ENCODE measurements around the gene ATP5ME.

Gene ATP5ME

DNA sequence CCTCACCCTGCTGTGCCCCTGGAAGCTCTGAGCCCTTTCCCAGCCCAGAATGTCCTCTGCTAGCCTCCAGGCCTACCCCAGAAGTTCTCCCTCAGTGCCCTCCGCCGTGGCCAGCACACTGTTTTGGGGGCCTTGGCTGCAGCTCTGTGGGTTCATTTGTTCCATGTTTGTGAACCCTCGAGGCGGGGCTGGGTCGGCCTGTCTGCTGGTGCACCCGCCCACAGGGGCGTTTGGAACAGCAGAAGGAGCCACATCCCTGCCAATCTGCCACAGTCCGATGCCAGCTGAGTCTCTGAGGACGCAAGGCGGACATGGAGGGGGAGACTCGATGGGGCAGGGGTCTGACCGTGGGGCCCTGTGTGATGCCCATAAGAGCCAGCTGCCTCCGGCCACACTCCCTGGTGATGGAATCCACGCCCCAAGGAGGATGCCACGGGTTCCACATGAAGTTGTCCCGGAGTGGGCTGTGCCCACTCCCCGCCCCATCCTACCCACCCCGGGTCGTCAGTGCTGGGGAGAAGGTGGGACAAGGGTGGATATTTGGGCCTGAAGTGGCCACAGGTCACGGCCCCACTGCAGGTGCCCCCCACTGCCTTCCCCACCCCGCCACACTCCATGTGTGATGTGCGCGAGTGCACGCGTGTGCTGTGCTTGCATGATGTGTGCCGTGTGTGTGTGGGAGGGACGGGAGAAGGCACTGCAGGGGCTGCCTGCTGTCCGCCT is 7.1 kb downstream of the ATP5ME start:
- no peak for DNase-seq

DNA sequence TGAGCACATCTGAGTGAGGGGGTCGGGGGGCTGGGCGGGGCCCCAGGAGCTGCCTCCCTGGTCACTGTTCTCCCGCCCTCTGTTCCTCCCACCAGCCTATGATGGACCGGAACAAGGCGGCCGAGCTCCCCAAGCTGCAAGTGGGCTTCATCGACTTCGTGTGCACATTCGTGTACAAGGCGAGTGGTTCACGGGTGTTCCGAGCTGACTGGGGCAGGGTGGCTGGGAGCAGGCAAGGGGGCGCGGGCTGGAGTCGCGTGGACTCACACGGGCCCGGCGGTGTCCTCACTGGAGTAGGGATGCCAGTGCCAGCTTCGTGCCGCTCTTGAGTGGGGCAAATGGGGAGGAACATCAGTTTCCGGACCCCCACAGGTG is 7.7 kb downstream of the ATP5ME start:
- DNase-seq, result no peak

DNA sequence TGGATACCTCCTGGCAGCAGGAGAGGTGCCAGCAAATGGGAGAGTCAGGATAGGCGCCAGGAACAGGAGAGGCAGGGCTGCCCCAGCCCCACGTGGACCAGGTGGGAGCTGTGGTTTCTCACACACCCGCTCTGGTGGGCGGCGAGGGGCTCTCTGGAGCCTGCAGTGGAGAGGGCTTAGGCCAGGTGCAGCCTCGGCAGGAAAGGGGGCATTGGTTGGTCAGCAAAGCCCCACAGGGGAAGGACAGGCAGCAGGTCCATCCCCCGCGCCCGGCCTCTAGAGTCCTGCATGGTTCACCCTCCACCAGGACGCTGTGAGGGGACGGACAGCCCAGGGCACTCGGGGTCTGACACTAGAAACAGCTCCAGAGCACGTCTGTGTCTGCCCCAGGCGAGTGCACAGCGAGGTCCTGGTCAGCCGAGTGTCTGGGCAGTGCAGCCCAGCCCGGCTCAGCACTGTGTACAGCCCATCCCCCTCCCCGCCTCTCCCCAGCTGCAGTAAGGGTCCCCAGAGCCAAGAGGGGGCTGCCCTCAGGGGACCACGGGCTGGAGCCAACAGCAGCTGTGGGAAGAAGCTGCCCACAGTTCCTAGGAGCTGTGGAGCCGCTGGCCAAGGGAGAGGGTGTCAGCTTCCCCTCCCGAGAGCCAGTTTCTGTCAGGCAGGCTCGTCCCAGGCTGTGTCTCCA is 8.2 kb downstream of the ATP5ME start:
- DNase-seq, result no peak

DNA sequence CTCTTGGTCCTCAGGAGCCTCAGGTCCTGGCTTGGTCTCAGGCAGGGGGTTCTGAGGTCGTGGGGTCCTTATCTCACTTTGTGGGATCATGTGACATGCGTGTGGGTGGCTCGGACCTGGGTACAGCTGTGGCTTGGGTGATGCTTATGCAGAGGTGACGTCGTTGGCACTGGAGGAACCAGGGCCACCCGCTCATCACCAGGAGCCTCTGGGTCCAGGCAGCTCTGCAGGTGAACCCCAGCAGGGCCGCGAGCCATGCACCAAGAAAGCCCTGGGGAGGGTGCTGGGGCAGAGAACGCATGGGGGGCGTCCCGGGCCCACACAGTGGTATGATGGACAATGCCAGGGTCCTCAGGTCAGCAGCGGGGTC is 8.7 kb downstream of the ATP5ME start:
- no peak for DNase-seq

DNA sequence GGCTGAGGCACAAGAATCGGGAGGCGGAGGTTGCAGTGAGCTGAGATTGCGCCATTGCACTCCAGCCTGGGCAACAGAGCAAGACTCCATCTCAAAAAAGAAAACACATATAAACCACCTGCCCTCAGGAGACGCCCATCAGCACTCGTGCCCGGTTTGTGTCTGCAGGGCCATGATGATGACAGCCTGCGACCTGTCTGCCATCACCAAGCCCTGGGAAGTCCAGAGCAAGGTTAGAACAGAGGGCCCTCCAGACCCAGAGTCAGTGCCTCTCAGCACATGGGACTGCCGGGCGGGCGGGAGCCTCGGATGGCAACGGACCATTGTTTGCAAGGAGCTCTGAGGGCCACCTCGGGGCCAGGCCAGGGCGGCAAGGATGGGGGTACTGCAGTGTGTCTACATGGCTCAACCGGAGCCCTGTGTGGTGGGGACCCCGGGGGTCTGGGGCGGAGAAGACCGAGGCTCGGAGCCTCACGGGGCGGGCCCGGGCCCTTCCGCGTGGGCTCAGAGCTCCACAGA is 9.3 kb downstream of the ATP5ME start:
- no peak for DNase-seq

DNA sequence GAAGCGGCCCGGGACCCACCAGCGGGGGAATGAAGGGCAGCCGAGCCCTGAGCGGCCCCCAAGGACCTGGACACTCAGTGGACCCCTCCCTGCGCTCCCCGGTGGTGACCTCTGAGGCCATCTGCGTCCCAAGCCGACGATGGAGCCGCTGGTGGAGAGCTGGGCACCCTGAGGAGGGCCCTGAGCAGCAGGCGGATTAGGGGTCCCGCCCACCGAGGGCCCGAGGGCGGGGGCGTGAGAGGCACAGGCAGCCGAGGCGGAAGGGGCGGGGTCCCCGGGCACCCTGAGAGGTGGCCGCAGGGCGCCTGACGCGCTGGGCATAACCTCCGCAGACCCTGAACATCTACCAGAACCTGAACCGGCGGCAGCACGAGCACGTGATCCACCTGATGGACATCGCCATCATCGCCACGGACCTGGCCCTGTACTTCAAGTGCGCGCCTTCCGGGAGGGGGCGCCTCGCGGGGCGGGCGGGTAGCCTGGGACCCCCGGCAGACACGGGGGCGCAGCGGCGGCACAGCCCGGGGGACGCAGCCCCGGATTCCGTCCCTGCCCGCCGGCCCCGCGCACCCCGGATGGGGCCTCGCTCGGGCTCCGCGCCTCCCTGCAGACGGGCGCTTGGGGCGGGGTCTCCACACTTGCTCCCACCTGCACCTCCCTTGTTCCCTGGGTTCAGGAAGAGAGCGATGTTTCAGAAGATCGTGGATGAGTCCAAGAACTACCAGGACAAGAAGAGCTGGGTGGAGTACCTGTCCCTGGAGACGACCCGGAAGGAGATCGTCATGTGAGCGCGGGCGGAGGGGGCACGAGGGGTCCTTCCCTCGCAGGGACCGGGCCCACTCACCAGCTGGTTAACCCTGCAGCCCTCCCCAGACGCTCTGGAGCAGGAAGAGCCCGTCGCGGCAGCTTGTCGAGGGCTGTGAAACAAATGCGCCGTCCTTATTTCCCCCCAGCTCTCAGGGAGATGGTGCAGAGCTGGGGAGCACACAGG is 10.3 kb downstream of the ATP5ME start:
- no peak for DNase-seq

DNA sequence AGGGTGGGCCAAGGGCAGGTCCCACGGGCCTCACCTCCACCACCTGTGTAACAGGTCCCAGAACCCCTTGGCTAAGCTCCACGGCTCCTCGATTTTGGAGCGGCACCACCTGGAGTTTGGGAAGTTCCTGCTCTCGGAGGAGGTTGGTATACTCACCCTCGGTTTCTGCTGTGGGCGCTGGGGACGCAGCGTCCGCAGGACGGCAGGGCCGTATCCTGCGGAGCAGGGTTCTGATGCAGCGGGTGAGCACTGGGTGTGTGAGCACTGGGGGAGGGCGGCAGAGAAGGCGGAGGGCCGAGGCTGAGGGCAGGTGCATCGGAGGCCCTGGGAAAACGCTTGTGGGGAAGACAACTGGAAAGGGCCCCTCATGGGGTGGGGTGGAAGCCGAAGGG is 11.0 kb downstream of the ATP5ME start:
- no peak for DNase-seq

DNA sequence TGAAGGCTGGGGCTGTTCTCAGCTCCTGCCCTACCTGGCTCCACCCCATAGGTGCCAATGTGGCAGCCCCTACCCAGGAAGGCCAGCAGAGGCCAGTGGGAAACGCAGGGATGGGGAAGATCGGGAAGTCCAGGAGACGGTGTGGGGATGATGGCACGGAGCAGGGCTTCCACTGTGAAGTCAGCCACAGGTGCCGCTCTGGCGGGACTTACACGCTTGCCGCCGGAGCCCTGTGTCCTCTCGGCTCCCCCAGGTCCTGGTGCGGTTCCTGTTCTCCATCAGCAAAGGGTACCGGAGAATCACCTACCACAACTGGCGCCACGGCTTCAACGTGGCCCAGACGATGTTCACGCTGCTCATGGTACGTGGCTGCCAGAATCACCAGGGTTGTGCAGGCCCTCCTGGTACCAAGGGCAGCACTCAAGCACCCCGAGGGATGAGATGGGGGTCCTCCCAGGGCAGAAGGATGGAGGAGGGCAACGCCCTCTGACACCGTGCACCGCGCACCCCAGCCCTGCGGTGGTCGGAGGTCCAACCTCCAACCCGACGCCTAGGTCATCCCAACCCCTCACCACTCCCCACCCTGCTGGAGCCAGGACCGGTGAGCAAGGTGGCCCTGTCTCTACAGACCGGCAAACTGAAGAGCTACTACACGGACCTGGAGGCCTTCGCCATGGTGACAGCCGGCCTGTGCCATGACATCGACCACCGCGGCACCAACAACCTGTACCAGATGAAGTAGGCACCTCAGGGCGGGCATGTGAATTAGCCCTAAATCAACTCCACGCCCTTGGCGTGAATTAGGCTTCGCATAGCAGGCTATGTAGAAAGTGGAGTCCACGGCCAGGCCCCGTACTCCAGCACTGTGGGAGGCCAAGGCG is 12.0 kb downstream of the ATP5ME start:
- no peak for DNase-seq

DNA sequence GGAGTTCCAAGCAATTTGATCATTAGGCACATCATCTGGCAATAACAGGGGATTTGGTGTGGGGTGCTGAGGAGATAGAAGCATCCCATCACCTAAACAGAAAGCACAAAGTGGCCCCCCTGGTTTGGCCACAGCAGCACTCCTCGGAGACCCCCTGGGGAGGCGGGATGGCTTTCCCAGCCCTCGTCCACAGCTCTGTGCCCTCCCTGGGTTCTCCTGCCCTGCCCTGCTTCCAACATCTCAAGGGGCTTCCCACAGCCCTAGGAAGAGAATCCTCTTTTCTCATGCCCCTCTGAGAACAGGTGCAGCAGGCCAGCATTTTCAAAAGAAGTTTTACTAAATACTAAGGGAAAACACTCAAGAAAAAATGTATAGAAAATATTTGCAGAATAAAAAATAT is 12.8 kb downstream of the ATP5ME start:
- no peak for DNase-seq

DNA sequence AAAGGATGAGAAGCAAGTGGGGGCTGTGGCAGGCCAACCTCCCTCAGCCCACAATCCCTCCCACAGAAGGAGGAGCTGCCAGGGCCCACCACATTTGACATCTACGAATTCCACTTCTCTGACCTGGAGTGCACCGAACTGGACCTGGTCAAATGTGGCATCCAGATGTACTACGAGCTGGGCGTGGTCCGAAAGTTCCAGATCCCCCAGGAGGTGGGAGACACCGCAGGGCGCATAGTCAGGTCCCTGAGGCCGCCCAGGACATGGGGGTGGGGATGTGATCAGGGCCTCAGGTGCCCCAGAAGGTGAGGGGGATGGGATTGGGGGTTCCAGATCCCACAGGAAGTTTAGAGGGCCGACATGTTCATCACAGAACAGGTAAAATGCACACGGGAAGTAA is 13.7 kb downstream of the ATP5ME start:
- no peak for DNase-seq

DNA sequence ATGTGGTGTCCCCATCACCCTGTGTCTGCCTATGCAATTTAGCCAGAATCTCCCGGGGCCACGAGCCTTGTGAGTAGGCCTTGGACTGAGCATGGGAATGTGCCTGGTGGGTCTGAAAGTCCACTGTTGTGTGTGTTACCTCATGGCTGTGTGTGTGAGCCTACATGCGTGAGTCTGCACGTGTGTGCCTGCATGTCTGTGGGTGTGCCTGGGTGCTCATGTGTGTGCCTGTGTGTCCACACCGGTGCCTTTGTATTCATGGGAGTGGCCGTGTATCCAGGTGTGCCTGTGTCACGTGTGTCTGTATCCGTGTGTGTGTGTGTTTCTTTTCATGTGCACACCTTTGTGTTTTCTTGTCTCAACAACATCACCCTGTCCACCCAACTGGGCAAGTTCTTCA is 14.2 kb downstream of the ATP5ME start:
- no peak for DNase-seq

DNA sequence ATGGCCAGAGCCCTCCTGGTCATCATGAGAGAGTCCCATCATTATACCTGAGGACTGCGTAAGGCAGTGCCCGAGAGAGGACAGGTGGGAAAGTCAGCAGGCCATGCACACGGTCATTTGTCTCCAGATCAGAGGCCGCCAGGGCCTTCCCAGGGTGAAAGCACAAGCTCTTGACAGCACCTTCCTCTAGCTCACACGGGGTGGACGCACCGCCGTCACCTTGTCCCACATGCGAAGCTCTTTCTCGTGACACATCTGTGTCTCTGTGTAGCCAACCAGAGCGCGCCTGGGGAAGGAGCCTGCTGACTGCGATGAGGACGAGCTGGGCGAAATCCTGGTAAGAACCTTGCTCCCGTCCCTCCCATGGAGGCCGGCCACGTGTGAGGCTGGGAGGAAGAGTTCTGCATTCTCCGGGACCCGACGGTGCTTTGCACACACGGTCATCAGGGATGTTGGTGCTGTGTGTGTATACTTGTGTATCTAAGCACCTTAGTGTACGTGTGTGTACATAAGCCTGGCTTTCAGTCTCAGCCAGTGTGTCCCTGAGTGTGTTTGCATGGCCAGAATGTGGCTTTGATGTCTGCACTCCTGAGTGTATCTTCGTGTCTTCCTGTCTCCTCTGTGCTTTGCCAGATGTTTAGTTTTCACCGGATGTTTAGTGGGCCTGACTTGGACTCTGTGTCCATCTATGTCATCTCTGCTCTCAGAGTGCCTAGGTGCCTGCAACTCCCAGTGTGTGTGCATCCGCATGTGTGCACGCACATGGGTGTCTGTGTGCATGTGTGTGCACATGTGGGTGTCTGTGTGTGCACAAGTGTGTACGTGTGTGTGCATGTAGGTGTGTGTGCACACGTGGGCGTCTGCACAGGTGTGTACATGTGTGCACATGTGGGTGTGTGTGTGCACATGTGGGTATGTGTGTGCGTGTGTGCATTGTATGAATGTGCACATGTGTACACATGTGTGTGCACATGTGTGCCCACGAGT is 15.1 kb downstream of the ATP5ME start:
- no peak for DNase-seq

DNA sequence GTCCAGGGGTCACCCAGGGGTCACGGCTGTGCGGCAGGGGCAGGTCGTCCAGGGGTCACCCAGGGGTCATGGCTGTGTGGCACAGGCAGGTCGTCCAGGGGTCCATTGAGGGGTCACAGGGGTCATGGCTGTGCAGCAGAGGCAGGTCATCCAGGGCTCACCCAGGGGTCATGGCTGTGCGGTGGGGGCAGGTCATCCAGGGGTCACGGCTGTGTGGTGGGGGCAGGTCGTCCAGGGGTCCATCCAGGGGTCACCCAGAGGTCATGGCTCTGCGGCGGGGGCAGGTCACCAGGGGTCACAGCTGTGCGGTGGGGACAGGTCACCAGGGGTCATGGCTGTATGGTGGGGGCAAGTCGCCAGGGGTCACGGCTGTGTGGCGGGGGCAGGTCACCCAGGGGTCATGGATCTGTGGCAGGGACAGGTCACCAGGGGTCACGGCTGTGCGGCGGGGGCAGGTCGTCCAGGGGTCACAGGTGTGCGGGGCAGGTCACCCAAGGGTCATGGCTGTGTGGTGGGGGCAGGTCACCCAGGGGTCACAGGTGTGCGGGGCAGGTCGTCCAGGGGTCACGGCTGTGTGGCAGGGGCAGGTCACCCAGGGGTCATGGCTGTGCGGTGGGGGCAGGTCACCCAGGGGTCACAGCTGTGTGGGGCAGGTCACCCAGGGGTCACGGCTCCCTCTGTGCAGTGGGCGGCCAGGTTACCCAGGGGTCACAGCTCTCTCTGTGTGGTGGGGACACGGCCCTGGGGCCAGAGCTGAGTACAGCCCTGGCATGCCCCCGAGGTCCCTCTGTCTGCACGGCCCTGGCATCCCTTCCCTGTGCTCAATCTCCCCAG is 16.0 kb downstream of the ATP5ME start:
- DNase-seq, result no peak

DNA sequence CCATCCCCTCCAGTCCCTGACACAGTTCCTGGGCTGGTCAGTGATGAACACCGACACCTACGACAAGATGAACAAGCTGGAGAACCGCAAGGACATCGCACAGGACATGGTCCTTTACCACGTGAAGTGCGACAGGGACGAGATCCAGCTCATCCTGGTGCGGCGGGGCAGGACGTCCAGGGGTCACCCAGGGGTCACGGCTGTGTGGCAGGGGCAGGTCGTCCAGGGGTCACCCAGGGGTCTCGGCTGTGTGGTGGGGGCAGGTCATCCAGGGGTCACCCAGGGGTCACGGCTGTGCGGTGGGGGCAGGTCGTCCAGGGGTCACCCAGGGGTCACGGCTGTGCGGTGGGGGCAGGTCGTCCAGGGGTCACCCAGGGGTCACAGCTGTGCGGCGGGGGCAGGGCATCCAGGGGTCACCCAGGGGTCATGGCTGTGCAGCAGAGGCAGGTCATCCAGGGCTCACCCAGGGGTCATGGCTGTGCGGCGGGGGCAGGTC is 16.7 kb downstream of the ATP5ME start:
- no peak for DNase-seq

DNA sequence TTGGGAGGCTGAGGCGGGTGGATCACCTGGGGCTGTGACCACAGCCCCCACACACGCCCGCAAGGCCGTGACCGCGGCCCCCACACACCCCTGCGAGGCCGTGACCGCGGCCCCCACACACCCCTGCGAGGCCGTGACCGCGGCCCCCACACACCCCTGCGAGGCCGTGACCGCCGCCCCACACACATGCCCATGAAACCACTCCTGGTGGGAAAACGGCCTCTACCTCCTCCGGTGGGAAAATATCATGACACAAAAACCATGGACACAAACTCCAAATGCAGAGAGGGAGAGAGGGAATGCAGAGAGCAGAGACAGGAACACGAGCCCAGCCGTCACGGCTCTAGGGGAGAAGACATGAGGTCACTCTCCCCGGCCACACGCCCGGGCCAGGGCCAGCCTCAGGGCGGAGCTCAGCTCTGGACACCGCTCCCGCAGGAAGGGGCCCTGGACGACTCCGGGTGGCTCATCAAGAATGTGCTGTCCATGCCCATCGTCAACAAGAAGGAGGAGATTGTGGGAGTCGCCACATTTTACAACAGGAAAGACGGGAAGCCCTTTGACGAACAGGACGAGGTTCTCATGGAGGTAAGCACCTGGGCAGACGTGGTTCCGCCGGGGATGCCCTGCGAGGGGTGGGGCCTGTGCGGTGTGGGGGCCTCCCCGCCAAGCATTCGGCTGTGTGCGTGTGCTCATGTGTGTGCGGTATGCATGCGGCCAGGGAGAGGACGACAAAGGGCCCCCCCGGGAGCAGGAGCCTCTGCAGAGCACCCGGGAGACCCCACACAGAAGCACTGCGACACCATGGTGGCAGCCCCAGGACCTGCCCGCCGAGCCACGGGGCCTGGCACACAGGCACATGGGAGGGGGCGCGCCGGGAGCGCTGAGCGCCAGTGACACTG is 17.4 kb downstream of the ATP5ME start:
- no peak for DNase-seq

DNA sequence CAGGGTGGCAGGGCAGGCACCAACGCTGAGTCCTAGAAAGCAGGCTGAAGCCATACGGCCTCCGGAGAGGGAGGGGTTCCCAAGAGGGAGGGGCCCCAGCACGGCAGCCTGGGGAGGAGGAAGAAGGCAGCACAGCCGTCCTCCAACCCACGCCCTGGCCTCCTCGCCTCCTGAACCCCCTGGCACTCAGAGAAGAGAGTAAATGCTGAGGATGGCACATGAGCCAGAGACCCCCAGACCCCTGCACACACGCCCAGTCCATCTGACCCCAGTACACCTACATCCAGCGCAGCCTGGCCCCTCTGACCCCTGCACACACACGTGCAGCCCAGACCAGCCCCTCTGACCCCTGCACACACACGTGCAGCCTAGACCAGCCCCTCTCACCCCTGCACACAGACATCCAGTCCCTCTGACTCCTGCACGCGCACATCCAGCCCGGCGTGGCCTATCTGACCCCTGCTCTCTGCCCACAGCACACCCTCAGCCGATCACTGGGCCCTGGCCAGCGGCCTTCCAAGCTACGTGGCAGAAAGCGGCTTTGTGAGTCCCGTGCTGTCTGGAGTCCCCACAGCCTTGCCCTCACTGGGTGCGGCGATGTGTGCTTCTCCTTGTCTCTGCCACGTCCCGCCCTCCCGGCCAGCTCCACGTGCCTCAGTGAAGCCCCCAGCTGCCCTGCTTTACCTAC is 18.5 kb downstream of the ATP5ME start:
- no peak for DNase-seq

DNA sequence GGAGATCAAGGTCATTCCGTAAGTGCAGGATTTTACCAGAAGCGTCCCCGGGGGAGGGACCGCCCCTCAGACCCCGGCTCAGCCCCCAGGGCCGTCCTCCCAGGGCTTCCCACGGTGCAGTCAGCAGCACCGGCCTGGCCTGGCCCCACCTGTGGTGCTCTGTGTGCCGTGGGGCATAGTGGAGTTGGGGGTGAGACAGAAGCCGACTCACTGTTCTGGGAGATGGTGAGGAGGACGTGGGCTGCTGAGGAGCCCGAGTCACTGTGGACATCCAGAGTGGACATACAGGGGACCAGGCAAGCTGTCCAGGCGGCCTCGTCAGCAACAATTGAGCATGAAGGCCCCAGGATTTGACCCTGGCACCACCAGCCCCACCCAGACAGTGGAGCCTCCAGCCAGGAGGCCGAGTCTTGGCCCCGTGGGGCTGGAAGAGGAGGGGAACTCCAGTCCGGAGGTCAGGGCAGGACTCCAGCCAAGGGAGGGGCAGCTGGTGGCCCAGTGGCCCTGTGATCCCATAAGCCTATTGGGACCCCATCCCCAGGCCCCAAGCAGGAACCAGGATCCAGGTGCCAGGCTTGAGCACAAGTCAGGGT is 19.1 kb downstream of the ATP5ME start:
- no peak for DNase-seq

DNA sequence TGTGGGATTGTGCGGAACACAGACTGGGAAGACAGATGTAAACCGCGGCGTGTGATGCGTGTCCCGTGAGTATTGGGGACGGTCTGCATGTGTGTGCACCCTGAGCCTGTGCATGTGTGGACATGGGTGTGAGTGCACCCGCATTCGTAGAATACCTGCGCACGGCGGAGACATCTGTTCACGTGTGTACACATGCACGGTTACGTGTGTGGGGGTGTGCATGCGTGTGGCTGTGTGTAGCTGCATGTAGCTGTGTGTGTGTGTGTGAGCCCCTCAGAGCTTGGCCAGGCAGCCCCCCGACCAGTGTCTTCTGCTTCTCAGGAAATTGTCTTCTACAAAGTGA is 19.6 kb downstream of the ATP5ME start:
- DNase-seq, result no peak
